GM21786 (cell line): ENCODE measurements around the gene CLEC16A.
A peak's percentile ranks its signal among the peaks of the same experiment; 100 is the strongest.

Experiments
- ATAC-seq: cut with Tn5 transposase; IDR thresholded peaks from one replicate; pipeline ENCODE4 v1.9.1; 2021; ENCODE audit not compliant: unreplicated experiment

CLEC16A gene

DNA sequence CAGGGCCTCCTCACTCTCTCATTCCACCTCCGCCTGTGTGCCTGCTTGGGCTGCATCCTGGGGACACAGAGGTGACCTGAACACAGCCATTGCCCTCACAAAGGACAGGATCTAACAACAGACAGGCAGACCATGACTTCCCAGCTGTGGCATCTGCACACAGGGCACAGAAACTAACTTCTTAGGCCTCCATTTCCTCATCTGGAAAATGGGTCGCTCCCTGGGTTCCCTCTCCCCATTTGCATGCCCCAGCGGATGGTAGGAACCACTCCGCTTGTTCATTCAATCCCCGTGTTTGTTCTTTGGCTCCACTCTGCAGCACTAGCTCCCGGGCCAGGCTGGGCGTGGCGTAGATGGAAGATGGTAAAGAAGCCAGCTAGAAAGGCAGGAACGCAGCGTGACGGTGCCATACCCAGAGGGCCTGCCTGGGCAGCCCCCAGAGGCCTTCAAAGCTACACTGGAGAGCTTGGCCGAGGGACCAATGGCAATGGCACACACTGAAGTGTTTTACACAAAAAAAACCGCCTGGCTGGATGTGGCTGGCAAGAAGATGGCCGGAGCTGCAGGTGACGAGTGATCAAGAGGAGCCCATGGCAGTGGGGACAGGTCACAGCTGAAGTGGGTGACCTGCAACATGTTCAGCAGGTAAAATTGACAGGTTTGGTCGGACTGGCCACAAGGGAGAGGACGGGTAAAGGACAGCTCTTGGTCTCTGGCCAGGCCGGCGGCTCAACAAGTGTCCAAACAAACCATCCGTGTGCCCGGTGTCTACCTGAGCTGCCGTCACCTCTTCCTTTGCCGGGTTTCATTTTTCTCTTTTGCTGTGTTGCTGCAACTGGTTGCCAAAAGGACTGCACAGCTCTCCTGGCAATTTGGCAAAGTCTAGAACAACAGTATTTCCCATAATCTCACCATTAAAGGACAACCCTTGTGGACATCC lies 244.7 kb downstream of the CLEC16A start:
- no peak for ATAC-seq

DNA sequence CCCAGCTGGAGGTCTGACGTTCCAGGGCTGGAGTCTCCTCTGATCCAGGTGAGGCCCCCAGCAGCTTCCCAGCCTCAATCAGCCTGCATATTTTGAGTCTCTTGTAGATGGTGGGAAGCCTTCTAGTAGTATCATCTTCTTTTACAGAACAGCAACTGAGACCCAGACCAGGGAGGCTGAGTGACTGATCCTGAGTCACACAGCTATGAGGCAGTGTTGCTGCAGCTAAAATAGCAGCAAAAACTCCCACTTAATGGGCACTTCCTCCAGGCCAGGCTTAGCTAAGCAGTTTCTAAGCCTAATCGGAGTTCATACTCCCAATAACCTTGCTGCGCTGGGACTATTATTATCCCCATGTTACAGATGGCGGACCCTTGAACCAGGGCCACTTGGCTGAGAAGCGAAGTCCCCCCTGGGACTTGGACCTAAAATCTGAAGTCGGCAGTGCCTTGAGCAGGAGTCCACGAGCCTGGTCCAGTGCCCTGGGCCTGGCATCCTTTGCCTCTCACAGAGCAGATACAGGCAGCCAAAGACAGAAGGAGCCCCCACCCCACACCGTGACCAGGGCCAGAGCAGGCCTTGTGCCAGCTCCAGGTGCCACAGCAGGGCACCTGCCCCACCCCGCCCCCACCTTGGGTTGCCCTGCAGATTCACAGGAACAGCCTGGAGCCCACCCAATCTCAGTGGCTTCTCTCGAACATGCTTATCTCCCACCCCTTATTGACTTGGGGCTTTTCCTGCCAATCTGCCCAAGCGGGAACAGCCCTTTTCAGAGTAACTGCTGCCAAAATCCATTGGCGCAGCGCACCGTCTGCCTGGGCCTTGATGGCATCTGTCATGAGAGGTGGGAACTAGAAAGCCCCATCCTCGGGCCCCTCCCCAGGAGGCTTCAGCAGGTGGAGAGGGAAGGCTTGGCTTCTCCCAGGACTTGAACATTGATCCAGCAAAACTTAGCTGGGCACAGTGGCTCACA lies 246.5 kb downstream of the CLEC16A start:
- no peak for ATAC-seq

DNA sequence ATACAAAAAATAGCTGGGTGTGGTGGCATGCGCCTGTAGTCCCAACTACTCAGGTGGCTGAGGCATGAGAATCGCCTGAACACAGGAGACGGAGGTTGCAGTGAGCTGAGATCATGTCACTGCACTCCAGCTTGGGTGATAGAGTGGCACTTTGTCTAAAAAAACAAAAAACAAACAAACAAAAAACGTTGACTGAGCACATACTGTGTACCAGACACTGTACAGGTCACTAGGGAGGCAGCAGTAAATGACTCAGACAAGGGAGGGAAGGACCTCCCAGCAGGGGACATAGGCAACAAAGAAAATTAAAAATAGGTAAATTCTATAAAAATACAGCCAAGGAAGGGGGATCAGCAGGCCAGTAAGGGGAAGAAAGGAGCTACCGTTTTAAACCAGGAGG lies 247.3 kb downstream of the CLEC16A start:
- no peak for ATAC-seq

DNA sequence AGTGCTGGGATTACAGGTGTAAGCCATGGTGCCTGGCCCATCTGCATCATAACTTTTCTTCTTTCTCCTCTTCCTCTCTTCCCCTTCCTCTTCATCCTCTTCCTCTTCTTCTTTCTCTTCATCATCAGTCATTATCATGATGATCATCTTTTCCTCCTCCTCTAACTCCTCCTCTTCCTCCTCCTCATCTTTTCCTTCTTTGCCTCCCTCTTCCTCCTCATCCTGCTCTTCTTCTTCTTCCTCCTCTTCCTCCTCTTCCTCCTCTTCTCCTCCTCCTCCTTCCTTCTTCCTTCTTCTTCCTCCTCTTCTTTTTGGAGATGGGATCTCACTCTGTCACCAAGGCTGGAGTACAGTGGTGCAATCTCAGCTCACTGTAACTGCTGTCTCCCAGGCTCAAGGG lies 249.1 kb downstream of the CLEC16A start:
- no peak for ATAC-seq

DNA sequence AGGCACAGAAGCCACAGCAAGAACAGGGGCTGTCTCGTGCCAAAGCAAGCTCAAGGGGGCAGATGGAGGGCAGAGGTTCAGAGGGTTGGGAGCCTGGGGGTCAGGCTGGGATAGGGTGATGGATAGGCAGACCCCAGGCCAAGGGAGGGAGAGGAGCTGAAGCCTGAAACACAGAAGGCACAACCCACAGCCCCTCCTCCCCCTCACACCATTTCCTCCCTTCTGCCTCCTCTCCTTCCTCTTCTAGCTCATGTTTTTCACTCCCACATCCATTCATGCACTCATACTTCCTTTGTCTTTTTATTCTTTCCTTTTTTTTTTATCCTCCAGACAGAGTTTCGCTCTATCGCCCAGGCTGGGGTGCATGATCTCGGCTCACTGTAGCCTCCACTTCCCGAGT lies 250.5 kb downstream of the CLEC16A start:
- no peak for ATAC-seq

DNA sequence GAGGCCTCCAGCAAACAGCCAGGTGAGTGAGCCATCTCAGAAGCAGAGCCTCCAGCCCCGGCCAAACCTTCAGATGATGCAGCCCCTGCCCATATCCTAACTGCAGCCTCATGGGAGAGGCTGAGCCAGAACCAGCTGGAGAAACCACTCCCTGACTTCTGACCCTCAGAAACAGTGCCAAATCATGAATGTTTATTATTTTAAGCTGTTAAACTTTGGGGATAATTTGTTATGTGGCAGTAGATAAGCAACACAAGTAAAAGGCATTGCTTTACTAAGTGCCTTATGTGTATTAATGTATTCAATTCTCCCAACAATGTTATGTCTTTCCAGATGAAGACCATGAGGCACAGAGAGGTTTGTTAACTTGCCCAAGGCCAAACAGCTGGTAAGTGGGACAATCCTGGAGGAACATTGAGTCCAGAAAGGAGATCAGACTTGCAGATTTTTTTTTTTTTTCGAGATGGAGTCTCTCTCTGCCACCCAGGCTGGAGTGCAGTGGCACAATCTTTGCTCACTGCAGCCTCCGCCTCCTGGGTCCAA lies 252.0 kb downstream of the CLEC16A start:
- ATAC-seq: no peak

DNA sequence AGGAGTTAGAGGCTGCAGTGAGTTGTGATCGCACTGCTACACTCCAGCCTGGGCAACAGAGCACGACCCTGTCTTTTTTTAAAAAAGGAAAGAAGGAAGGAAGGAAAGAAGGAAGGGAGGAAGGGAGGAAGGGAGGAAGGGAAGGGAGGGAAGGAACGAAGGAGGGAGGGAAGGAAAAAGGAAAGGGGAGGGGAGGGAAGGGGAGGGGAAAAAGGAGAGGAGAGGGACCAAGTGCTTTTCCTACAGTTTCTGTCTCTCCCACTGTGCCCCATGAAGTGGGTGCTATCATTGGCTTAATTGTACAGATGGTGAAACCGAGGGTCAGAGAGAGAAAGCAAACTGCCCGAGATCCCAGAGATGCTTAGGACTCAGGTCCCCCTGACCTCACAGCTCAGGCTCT lies 254.0 kb downstream of the CLEC16A start:
- ATAC-seq: no peak

DNA sequence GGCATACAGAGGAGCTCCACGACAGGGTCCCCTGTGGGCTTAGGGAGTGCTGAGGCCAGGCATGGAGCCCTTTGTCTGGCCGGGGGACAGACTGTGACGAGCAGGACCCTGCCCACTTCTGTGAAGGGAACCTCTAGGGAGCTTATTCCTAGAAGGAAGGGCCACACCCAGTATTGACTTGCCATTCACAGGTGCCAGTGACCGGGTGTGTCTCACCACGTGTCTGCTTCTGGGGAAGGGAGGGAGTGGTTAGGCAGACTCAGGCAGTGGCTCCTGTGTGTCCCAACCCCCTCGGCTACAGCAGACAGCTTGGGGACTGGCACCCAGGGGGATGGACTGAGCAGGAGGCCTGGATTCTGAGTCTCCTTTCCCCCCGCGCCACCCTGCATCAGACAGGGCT lies 254.5 kb downstream of the CLEC16A start:
- ATAC-seq: no peak

DNA sequence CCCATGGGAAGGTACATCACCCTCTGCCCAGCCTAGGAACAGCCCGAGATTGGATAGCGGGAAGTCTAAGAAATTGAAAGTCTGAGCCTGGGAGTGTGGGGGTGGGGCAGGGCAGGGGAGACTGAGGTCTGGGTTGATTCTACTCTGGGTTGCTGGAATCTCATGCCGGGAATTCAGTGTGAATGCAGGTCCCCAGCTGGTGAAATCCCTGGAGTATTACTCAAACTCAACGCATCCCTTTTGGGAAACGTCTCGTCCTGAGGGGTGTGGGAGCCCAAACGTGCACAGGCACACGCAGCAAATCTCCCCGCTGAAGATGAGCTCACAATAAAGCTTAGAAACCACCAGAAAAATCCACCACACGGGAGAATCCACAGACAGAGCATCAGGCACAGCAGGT lies 256.2 kb downstream of the CLEC16A start:
- no peak for ATAC-seq

DNA sequence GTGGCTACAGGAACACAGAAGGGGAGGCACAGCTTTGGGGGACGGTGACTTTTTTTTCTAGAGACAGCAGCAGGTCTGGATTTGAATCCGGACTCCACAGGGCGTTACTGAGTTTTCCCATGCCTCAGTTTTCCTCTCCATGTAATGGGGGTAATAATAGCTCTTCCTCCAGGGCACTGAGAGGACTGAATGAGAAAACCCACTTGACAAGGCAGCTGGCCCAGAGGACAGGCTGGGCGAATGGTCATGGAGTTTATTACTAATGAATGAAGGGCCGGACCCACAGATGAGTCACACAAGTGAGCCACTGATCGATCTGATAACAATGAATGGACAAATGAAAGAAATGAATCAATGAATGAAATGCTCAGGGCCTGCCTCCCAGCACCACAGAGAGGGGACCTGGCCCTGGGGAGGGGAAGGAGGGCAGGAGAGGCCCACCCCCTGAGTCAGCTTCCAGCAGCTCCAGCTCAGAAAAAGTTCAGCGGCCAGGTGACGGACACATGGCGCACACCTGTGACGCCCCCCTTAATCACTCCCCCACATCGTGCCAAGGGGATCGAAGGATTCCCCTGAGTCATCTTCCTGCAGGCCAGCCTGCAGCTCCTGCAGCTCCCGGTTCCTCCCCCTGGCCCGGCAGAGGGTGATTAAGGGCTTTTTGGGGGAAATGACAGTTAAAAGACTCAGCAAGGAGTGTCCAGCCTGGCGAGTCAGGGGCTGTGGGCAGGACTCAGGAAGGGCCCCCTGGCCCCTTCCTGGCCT lies 257.3 kb downstream of the CLEC16A start:
- ATAC-seq: no peak

DNA sequence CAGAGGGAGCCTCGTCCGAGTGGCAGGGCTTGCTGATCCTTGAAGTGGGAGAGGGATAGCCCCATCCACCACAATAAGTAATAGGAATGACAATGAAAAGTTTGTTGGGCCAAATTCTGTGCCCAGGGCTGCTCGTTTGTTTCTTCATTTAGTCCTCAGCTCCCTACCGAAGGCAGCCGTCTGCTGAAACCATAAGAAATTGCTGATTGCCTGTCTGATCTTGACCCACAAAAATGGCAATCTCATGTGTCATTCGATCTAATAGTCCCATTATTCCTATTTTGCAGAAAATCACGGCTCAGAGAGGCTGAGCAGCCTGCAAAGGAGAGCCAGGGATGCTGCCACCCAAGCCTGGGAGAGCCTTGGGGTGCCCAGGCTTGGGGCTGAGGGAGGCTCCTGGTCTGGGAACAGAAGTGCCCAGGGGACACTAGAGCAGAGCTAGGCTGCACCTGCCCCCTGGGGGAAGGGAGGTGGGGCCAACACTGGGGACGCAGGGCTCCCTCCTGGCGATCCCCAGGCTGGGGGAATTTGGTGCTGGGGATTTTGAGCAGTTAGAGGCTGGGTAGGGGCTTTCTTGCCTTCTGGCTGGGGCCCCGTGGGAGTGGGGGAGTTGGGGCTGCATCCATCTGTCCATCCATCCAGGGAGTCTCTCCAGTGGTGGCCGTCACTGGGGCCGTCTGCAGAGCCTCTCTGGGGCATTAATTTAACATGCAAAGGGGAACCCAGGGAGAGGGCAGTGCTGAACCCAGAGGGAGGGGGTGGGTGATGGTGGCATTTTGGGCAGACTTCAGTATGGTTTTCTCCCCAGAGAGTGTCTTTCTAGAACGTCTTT lies 258.1 kb downstream of the CLEC16A start:
- ATAC-seq: peak; percentile 27

DNA sequence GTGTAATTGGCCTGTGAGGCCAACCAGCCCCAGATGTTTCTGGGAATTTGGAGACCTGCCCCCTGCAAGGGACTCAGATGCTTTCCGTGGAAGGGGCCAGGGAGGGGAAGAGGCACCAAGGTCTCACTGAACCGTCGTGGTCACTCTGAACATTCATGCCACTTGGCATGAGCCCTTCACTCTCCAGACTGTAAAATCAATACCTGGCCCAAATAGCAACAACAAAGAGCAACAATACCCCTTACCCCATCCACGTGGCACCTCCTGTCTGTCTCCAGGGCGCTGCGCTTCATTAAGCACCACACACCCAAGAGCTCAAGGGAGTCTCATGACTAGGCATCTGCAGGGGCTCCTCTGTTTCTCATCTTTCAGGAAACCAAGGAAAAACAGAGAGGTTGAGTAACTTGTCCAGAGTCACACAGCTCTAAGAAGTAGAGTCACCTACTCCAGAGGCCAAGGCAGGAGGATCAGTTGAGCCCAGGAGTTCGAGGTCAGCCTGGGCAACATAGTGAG lies 258.8 kb downstream of the CLEC16A start:
- ATAC-seq: peak; percentile 19

DNA sequence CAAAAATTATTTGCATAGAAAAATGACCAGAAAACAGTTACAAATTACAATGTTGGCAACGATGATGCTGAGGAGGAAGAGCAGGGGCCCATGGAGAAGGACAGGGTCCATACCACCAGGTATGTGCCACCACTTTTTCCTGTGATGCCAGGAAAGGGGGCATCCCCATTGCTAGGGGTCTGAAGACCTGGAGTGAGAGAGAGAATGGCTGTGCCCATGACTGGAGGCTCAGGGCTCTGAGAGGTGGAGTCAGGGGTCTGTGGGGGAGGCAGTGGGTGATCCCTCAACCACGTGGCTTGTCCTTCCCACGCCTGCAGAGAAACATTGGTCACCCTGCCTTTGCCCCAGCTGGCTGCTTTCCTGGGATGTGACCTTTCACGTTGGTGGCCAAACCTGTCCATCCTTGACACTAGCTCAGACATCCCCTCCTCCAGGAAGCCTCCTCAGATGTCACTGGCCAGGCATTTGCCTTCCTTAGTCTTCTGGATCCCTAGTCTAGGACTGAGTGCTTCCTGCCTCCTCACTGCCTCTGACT lies 260.2 kb downstream of the CLEC16A start:
- no peak for ATAC-seq

DNA sequence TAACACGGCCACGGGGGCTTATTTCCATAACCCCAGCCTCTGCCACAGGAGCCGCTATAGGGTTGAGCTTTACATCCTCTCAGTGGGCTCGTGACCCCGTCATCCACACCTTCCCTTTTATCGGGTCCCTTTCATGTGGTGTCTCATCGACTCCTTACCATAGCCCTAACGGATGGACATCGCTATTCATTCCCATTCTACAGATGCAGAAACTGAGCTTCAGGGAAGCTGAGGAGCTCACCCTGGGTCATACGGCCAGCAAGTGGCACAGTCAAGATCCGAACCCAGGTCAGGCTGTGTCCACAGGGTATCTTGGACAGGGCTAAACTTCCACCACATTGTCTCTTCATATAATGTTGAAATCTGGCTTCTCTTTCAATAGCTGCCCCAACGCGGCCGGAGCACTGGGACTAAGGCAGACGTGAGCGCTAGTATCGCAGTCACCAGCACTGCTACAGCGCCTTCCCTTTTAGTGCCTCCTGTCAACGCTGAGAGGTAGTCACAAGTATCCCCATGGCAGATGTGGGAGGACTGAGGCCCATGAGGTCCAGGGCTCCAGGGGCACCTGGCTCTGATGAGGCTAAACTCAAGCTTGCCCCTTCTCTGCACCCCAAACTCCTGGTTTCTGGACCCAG lies 260.8 kb downstream of the CLEC16A start:
- ATAC-seq: no peak

DNA sequence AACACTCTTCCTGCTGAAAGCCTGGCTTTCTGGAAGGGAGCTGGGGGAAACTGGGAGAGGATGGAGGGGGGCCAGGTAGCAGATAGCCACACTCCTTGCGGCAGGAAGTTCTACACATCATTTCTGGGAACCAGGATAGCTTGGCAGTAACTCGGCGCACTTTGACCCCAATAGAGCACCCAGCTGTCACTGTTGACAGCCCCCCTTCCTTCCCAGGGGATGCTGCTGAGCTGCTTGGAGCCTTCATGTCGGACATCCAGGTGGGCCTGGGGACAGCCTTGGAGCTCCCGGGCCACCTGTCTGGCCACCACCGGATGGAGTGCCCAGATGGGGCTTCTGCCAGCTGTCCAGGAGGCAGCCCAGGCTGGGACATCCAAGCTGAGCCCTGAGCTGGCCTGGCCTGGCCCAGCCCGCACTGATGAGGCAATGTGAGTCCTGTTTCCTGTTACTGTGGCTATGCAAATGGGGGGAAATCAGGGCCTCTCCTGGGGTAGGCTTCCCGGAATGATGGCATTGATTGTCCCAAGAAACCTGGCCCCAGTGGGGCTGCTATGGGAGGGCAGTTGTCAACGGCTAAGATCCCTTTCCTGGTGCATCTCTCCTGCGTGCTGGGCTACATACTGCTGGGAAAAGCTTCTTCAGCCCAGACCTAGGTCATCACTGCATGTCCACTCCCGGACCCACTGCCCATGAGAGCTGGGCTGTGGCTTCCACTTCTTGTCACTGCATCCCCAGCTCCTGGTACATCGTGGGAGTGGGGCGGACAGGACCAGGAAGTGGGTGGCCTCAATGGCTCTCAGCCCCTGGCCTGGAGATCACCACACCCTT lies 261.6 kb downstream of the CLEC16A start:
- ATAC-seq: peak; percentile 31

DNA sequence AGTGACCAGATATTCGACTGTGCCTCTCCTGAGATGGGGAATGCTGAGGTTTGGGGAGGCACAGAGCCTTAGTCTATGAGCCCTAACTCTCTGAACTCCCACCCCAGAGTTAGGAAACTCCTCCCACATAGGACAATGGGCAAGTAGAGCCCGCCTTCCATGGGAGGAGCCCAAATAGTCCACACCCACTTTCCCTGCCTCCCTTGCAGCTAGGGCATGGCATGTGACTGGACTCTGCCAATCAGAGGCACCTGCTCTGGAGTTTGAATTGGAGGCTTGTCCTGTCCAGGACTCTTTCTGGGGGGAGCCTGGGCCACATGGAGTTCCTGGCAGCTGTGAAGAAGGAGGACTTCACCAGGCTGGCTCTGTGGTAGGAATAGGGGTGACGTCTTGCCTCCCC lies 263.3 kb downstream of the CLEC16A start:
- no peak for ATAC-seq

DNA sequence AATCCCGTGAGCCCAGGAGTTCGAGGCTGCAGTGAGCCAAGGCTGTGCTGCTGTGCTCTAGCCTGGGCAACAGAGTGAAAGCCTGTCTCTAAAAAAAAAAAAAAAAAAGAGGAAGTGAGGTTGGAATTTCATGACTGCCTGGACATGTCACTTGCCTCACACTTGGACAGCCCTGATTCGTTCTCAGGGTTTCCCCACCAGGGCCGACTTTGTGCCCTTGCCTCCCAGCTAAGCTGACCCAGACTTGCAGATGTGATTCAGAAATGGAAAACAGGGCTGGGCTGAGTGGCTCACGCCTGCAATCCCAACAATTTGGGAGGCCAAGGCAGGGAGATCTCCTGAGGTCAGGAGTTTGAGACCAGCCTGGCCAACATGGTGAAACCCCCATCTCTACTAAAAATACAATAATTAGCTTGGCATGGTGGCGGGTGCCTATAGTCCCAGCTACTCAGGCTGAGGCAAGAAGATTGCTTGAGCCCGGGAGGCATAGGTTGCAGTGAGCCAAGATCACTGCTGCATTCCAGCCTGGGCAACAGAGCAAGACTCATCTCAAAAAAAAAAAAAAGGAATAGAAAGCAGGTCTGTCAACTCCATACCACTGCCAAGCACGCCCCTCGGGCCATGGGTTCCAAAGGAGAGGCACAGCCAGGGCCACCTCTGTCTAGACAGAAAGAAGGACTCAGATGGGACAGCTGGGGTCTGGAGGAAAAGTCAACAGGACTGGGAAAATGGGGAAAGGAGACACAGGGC lies 264.7 kb downstream of the CLEC16A start:
- ATAC-seq: no peak
